ENCODE measurements around the gene PGM2L1. TPM values are rescaled to one million over a fixed set of nuclear protein-coding genes. Genes with fewer than 3 reads are reported as not detected.

The PGM2L1 gene
- total and polyA plus RNA-seq, 2 experiments from 2014 or later, result 32.6 to 44.4 TPM

GRCh38 chr11:74347381-74347780, 50.9 kb downstream of the PGM2L1 start:
- H3K9me3 Mint-ChIP-seq, result no peaks in the 10 kb centered on the region; the same call in 2 of the 3 replicates
- ATAC-seq, result no peak
- no peaks in the 10 kb centered on the region for H3K4me1 ChIP-seq (ENCODE audit: insufficient read depth)

More at GRCh38 chr11:74347381-74347780, 50.9 kb downstream of the PGM2L1 start:
- no peaks in the 10 kb centered on the region for H3K4me1 Mint-ChIP-seq
- H3K36me3 ChIP-seq (ENCODE audit: insufficient read depth), result peaks cover 11% of the 10 kb centered on the region; the same call in 1 of the 2 replicates
- H3K36me3 Mint-ChIP-seq (ENCODE audit: low read depth), result peaks cover 21% of the 10 kb centered on the region
- DNase-seq (ENCODE audit: low spot score), result no peak
- H3K27ac Mint-ChIP-seq, result no peak overlapping the region
- no peak overlapping the region for H3K4me2 ChIP-seq
- no peak overlapping the region for H3K27ac ChIP-seq (ENCODE audit: low read depth)
- no peaks in the 10 kb centered on the region for H3K9me2 ChIP-seq (ENCODE audit: insufficient read depth)
- no peak for TF ChIP-seq CTCF (conservative IDR thresholded peaks at IDR 0.05; ENCODE audit: low read depth in 2 of 2)
- no peak for TF ChIP-seq REST (IDR thresholded peaks at IDR 0.05; ENCODE audit: unreplicated experiment)
- no peak for TF ChIP-seq POLR2AphosphoS5 (IDR thresholded peaks at IDR 0.05; ENCODE audit: low read depth)
- TF ChIP-seq EZH2phosphoT487 (IDR thresholded peaks at IDR 0.05; ENCODE audit: unreplicated experiment), result no peak
- no peak for TF ChIP-seq STAT1 (IDR thresholded peaks at IDR 0.05; ENCODE audit: unreplicated experiment)
- TF ChIP-seq CREB1 (CRISPR knock-in tag; IDR thresholded peaks at IDR 0.05; ENCODE audit: low read depth), result no peak
- no peak for TF ChIP-seq ZNF331 (CRISPR knock-in tag; IDR thresholded peaks at IDR 0.05; ENCODE audit: low read depth)
- TF ChIP-seq, protein P1, sequence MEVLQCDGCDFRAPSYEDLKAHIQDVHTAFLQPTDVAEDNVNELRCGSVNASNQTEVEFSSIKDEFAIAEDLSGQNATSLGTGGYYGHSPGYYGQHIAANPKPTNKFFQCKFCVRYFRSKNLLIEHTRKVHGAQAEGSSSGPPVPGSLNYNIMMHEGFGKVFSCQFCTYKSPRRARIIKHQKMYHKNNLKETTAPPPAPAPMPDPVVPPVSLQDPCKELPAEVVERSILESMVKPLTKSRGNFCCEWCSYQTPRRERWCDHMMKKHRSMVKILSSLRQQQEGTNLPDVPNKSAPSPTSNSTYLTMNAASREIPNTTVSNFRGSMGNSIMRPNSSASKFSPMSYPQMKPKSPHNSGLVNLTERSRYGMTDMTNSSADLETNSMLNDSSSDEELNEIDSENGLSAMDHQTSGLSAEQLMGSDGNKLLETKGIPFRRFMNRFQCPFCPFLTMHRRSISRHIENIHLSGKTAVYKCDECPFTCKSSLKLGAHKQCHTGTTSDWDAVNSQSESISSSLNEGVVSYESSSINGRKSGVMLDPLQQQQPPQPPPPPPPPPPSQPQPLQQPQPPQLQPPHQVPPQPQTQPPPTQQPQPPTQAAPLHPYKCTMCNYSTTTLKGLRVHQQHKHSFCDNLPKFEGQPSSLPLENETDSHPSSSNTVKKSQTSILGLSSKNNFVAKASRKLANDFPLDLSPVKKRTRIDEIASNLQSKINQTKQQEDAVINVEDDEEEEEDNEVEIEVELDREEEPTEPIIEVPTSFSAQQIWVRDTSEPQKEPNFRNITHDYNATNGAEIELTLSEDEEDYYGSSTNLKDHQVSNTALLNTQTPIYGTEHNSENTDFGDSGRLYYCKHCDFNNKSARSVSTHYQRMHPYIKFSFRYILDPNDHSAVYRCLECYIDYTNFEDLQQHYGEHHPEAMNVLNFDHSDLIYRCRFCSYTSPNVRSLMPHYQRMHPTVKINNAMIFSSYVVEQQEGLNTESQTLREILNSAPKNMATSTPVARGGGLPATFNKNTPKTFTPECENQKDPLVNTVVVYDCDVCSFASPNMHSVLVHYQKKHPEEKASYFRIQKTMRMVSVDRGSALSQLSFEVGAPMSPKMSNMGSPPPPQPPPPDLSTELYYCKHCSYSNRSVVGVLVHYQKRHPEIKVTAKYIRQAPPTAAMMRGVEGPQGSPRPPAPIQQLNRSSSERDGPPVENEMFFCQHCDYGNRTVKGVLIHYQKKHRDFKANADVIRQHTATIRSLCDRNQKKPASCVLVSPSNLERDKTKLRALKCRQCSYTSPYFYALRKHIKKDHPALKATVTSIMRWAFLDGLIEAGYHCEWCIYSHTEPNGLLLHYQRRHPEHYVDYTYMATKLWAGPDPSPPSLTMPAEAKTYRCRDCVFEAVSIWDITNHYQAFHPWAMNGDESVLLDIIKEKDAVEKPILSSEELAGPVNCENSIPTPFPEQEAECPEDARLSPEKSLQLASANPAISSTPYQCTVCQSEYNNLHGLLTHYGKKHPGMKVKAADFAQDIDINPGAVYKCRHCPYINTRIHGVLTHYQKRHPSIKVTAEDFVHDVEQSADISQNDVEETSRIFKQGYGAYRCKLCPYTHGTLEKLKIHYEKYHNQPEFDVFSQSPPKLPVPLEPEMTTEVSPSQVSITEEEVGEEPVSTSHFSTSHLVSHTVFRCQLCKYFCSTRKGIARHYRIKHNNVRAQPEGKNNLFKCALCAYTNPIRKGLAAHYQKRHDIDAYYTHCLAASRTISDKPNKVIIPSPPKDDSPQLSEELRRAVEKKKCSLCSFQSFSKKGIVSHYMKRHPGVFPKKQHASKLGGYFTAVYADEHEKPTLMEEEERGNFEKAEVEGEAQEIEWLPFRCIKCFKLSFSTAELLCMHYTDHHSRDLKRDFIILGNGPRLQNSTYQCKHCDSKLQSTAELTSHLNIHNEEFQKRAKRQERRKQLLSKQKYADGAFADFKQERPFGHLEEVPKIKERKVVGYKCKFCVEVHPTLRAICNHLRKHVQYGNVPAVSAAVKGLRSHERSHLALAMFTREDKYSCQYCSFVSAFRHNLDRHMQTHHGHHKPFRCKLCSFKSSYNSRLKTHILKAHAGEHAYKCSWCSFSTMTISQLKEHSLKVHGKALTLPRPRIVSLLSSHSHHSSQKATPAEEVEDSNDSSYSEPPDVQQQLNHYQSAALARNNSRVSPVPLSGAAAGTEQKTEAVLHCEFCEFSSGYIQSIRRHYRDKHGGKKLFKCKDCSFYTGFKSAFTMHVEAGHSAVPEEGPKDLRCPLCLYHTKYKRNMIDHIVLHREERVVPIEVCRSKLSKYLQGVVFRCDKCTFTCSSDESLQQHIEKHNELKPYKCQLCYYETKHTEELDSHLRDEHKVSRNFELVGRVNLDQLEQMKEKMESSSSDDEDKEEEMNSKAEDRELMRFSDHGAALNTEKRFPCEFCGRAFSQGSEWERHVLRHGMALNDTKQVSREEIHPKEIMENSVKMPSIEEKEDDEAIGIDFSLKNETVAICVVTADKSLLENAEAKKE (CRISPR knock-in tag; IDR thresholded peaks at IDR 0.05), result no peak
- TF ChIP-seq NANOG (IDR thresholded peaks at IDR 0.05; ENCODE audit: borderline replicate concordance), result no peak
- TF ChIP-seq ETS1 (IDR thresholded peaks at IDR 0.05), result no peak
- TF ChIP-seq JUNB (IDR thresholded peaks at IDR 0.05; ENCODE audit: unreplicated experiment), result no peak
- no peak for TF ChIP-seq ZNF114 (CRISPR knock-in tag; IDR thresholded peaks at IDR 0.05)
- H3K27me3 Mint-ChIP-seq (ENCODE audit: insufficient read depth, low read depth, poor library complexity), result no peaks in the 10 kb centered on the region
- no peak overlapping the region for H2AFZ ChIP-seq
- no peak overlapping the region for H3K4me3 ChIP-seq
- no peak overlapping the region for H3K4me3 Mint-ChIP-seq
- no peaks in the 10 kb centered on the region for H3K27me3 ChIP-seq (ENCODE audit: insufficient read depth)
- no peaks in the 10 kb centered on the region for H3F3A ChIP-seq (replicated peaks; ENCODE audit: low read depth)
- no peaks in the 10 kb centered on the region for H4K20me1 ChIP-seq (replicated peaks; ENCODE audit: insufficient read depth)
- no peaks in the 10 kb centered on the region for H3K79me2 ChIP-seq (replicated peaks; ENCODE audit: insufficient read depth)
